GM12892 (cell line): ENCODE data around the gene CSE1L.
"Not testable (repeated sequence)": the region's sequence is repeated elsewhere in the genome, so short reads cannot be mapped to it uniquely, and the experiment has no call there.

ENCODE experiments used
- DNase-seq: peaks from one replicate; pipeline ENCODE4 v3.0.0; 2011; ENCODE audit not compliant: insufficient read length
- FAIRE-seq: peaks from 2 replicates; lab custom pipeline; 2011; peaks lifted over from hg19 to GRCh38; lab: Jason Lieb, UNC
- POLR2A ChIP-seq: IDR thresholded peaks from 2 replicates; pipeline ENCODE4 v1.6.1; 2011; ENCODE audit warnings: low read depth, low read length, control low read depth
- POLR2AphosphoS5 ChIP-seq: IDR thresholded peaks from 2 replicates; pipeline ENCODE4 v1.6.1; 2011; ENCODE audit warnings: low read depth, low read length, control low read depth
- TAF1 ChIP-seq: IDR thresholded peaks from 2 replicates; pipeline ENCODE4 v1.6.1; 2011; ENCODE audit warnings: low read depth, mild to moderate bottlenecking, control low read depth, low read length, borderline replicate concordance

The CSE1L gene

GRCh38 chr20:49110767-49111694 is 64.9 kb downstream of the CSE1L start:
- FAIRE-seq (no peak), DNase-seq (no peak)
- TF ChIP-seq POLR2A (no peak), POLR2AphosphoS5 (no peak), TAF1 (no peak)

GRCh38 chr20:49112596-49113274 is 66.6 kb downstream of the CSE1L start:
- DNase-seq: no peak
- FAIRE-seq: no peak
- TF ChIP-seq TAF1 (no peak), POLR2A (no peak), POLR2AphosphoS5 (no peak)

DNA sequence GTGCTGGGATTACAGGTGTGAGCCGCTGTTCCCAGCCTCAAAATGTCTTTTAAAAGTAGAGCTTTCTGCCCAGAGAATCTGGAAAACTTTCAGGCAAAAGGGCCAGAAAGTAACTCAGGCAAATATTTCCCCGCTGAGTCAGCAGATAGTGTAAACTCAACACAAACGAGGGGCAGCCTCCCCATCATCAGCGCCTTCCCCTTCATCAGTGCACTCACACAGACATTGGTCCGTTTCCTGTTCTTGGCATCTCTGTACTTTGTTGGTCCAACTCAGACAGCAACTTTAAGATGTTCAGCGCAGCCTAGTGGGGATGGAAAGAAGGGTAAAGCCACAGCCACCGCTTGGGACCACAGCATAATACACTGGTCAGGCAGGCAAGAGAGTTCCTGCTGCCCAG is 69.5 kb downstream of the CSE1L start:
- FAIRE-seq: no peak
- TF ChIP-seq POLR2AphosphoS5 (no peak), TAF1 (no peak), POLR2A (no peak)
- no peak for DNase-seq

- no peak for TF ChIP-seq TAF1
- no peak for TF ChIP-seq POLR2AphosphoS5
- no peak for TF ChIP-seq POLR2A
- no peak for FAIRE-seq
- no peak for DNase-seq
Measured at GRCh38 chr20:49118307-49118706, 72.2 kb downstream of the CSE1L start.

GRCh38 chr20:49119988-49120387 is 73.9 kb downstream of the CSE1L start:
- DNase-seq: no peak
- TF ChIP-seq TAF1 (no peak), POLR2A (no peak), POLR2AphosphoS5 (no peak)
- FAIRE-seq: no peak

GRCh38 chr20:49122920-49123319 is 76.8 kb downstream of the CSE1L start:
- DNase-seq: no peak
- no peak for FAIRE-seq
- TF ChIP-seq POLR2AphosphoS5: no peak
- TF ChIP-seq TAF1: no peak
- no peak for TF ChIP-seq POLR2A

GRCh38 chr20:49123982-49124381 is 77.9 kb downstream of the CSE1L start:
- no peak for DNase-seq
- no peak for FAIRE-seq
- TF ChIP-seq POLR2A (no peak), TAF1 (no peak), POLR2AphosphoS5 (no peak)

DNA sequence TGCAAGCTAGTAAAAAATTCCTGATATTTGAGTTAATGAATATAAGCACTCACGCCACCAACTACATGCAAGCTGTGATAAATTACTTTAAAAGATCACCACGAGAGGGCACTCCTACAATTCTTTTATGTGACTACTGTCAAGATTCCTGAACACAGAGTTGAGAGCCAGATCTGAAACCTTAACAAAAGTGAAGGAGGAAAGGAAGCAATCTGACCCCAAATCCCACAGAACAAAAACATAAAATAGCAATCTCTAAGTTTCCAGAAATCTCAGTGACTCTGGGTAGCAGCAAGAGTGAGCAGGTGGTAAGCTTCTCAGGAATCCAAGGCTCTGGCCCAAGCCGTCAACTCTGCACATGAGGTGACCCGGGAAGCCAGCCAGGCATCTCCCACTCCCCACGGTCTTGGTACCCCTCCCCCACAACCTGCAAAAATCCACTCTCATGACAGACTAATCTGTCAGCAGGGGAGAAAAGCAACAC is 86.9 kb downstream of the CSE1L start:
- TF ChIP-seq POLR2AphosphoS5: no peak
- no peak for TF ChIP-seq TAF1
- TF ChIP-seq POLR2A: 0 out of 2 replicates have a peak, but pooled peaks have one; percentile 22
- FAIRE-seq (peak; percentile 58), DNase-seq (no peak)

- DNase-seq (no peak), FAIRE-seq (no peak)
- TF ChIP-seq POLR2A (no peak), POLR2AphosphoS5 (no peak), TAF1 (no peak)
Measured at GRCh38 chr20:49133571-49133970, 87.5 kb downstream of the CSE1L start.

- FAIRE-seq, DNase-seq: not testable (repeated sequence)
Measured at GRCh38 chr20:49134797-49135196, 88.7 kb downstream of the CSE1L start.

DNA sequence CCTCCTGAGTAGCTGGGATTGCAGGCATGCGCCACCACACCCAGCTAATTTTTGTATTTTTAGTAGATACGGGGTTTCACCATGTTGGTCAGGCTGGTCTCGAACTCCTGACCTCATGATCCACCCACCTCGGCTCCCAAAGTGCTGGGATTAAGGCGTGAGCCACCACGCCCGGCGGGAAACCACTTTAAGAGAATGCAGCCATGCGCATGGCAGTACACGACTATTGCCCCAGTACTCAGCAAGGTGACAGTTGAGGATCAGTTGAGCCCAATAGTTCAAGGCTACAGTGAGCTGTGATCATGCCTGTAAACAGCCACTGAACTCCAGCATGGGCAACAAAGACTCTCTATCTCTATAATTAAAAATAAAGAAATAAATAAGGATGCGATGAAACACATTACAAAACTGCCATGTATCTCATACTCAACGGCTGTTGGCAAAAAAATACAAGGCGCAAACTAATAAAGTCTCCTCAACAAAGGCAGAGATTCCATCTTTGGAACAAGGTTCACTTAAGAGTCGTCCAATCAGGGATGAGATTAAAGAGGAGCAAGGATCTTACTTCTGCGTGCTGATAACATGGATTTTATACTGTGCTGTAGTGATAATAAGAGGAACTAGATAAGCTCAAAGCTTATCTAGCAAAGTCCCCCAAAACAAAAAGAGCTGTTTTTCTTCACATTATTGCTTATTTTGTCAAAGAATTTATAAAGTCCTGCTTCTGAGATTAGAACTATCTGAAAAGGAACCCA is 90.9 kb downstream of the CSE1L start:
- FAIRE-seq: no peak
- no peak for TF ChIP-seq TAF1
- TF ChIP-seq POLR2AphosphoS5: no peak
- TF ChIP-seq POLR2A: no peak
- no peak for DNase-seq
